GM19395 (cell line): Measurements from ENCODE around the gene CCDC71L.
"Not testable (repeated sequence)": the region's sequence is repeated elsewhere in the genome, so short reads cannot be mapped to it uniquely, and the experiment has no call there.

Experiments
- ATAC-seq: cut with Tn5 transposase; IDR thresholded peaks from one replicate; pipeline ENCODE4 v1.9.1; 2021; ENCODE audit warnings: mild to moderate bottlenecking, moderate library complexity; ENCODE audit not compliant: unreplicated experiment

CCDC71L gene

GRCh38 chr7:106660862-106661720 lies at the start of gene CCDC71L:
CCDC71L (minus strand) TSS chr7:106661158; CDS start chr7:106660896, 262 bp downstream.
- peak; percentile 80 for ATAC-seq

GRCh38 chr7:106709604-106710003 lies 48.6 kb upstream of the CCDC71L start:
- ATAC-seq: not testable (repeated sequence)

GRCh38 chr7:106704000-106704840 lies 43.3 kb upstream of the CCDC71L start:
- ATAC-seq: peak; percentile 57

- no peak for ATAC-seq
Observed at GRCh38 chr7:106693677-106694353, 32.9 kb upstream of the CCDC71L start.

- ATAC-seq: no peak
Observed at GRCh38 chr7:106692450-106693051, 31.6 kb upstream of the CCDC71L start.

- not testable (repeated sequence) for ATAC-seq
Observed at GRCh38 chr7:106688161-106688560, 27.2 kb upstream of the CCDC71L start.

- no peak for ATAC-seq
Observed at GRCh38 chr7:106683941-106684340, 23.0 kb upstream of the CCDC71L start.

- ATAC-seq: no peak
Observed at GRCh38 chr7:106681815-106682495, 21.0 kb upstream of the CCDC71L start.

- peak; percentile 88 for ATAC-seq
Observed at GRCh38 chr7:106679153-106679931, 18.4 kb upstream of the CCDC71L start.

- ATAC-seq: no peak
Observed at GRCh38 chr7:106678795-106679152, 17.8 kb upstream of the CCDC71L start.

- not testable (repeated sequence) for ATAC-seq
Observed at GRCh38 chr7:106676506-106676905, 15.5 kb upstream of the CCDC71L start.

GRCh38 chr7:106673688-106674087 lies 12.7 kb upstream of the CCDC71L start:
- ATAC-seq: not testable (repeated sequence)

- not testable (repeated sequence) for ATAC-seq
Observed at GRCh38 chr7:106671930-106672329, 11.0 kb upstream of the CCDC71L start.

- ATAC-seq: no peak
Observed at GRCh38 chr7:106671160-106671559, 10.2 kb upstream of the CCDC71L start.

GRCh38 chr7:106668861-106669524 lies 8.0 kb upstream of the CCDC71L start:
- ATAC-seq: no peak

GRCh38 chr7:106666353-106666752 lies 5.4 kb upstream of the CCDC71L start:
- ATAC-seq: no peak

- no peak for ATAC-seq
Observed at GRCh38 chr7:106664343-106664742, 3.4 kb upstream of the CCDC71L start.

GRCh38 chr7:106659963-106660861 lies 746 bp downstream of the CCDC71L start:
- ATAC-seq: peak; percentile 64
